B cell (primary cell): ENCODE measurements around the gene PRAME. TPM values are rescaled to one million over a fixed set of nuclear protein-coding genes. Genes with fewer than 3 reads are reported as not detected.

Experiments used
- ATAC-seq: fragments of 200-7000 bp; cut with Tn5 transposase; one replicate; pipeline ENCODE4 v1.10.0; 2021; ENCODE audit warnings: low read depth, mild to moderate bottlenecking, moderate number of reproducible peaks, moderate library complexity
- CTCF ChIA-PET: fragments of 350-600 bp; sonication (Branson Sonifier 250); formaldehyde crosslinking; loops from one replicate; lab custom pipeline; 2021; ENCODE audit warnings: antibody characterized with exemption, inconsistent platforms; lab: Charles Lee
- POLR2A ChIA-PET: fragments of 350-600 bp; sonication (Branson Sonifier 250); formaldehyde crosslinking; loops from one replicate; lab custom pipeline; 2021; ENCODE audit warnings: antibody characterized with exemption; lab: Charles Lee
- DNase-seq: peaks from one replicate; pipeline ENCODE4 v3.0.0; 2013
- H2AFZ ChIP-seq: 2 replicates; pipeline ENCODE4 v1.6.1; 2012; ENCODE audit warnings: mild to moderate bottlenecking, low read depth, low read length; ENCODE audit not compliant: insufficient read depth, poor library complexity, severe bottlenecking
- H3K27ac ChIP-seq, 2 donors: 1 replicate in 1 of 2; 2 replicates in 1 of 2; pipeline ENCODE4 v1.5.1; 2012 to 2013; ENCODE audit warnings: low read length in 2 of 2, mild to moderate bottlenecking in 2 of 2, moderate library complexity in 1 of 2
- H3K27me3 ChIP-seq, 4 experiments: fragments of 200-600 bp in 1 of 4; sonication (generic) in 1 of 4; replicated peaks in 1 of 4; 1 replicate in 2 of 4; 2 replicates in 2 of 4; pipeline versions ENCODE4 v1.6.1 to v1.7.0; 2013 to 2016; ENCODE audit warnings: low read length in 3 of 4, mild to moderate bottlenecking in 2 of 4, mixed read lengths in 1 of 4, moderate library complexity in 1 of 4; ENCODE audit not compliant: insufficient read depth in 4 of 4, control insufficient read depth in 3 of 4; ENCODE audit errors: control extremely low read depth in 1 of 4
- H3K36me3 ChIP-seq, 2 experiments: replicated peaks in 1 of 2; 1 replicate in 1 of 2; 2 replicates in 1 of 2; pipeline versions ENCODE4 v1.6.1 to v1.7.1; 2013; ENCODE audit warnings: low read length in 1 of 2; ENCODE audit not compliant: insufficient read depth in 2 of 2, control insufficient read depth in 1 of 2; ENCODE audit errors: control extremely low read depth in 1 of 2, extremely low read depth in 1 of 2
- H3K4me1 ChIP-seq, 2 donors: fragments of 200-600 bp in 1 of 2; sonication (generic) in 1 of 2; 1 replicate in 1 of 2; 2 replicates in 1 of 2; pipeline versions ENCODE4 v1.5.1 to v1.6.1; 2013 to 2017; ENCODE audit warnings: low read length in 2 of 2; ENCODE audit not compliant: control insufficient read depth in 2 of 2, insufficient read depth in 2 of 2
- H3K4me2 ChIP-seq: replicated peaks from 2 replicates; pipeline ENCODE3; 2012; ENCODE audit warnings: mild to moderate bottlenecking, low read depth, low read length; ENCODE audit not compliant: poor library complexity, severe bottlenecking
- H3K4me3 ChIP-seq, 5 experiments: fragments of 200-600 bp in 1 of 5; sonication (generic) in 1 of 5; 1 replicate in 3 of 5; 2 replicates in 2 of 5; pipeline versions ENCODE4 v1.5.1 to v1.7.0; 2011 to 2016; ENCODE audit warnings: low read length in 4 of 5, mild to moderate bottlenecking in 4 of 5, low read depth in 2 of 5, control low read depth in 1 of 5, moderate library complexity in 1 of 5; ENCODE audit not compliant: insufficient read depth in 1 of 5; ENCODE audit errors: control extremely low read depth in 1 of 5, extremely low read depth in 1 of 5
- H3K79me2 ChIP-seq: fragments of 200-600 bp; sonication (generic); one replicate; pipeline ENCODE4 v1.6.0; 2016; ENCODE audit warnings: low read length; ENCODE audit not compliant: control insufficient read depth, insufficient read depth
- H3K9ac ChIP-seq: fragments of 200-600 bp; sonication (generic); 2 replicates; pipeline ENCODE4 v1.6.1; 2017; ENCODE audit warnings: mild to moderate bottlenecking, low read length, moderate library complexity
- H3K9me3 ChIP-seq, 3 donors: one replicate each; pipeline versions ENCODE4 v1.6.1 to v1.7.1; 2013; ENCODE audit warnings: low read length in 2 of 3; ENCODE audit not compliant: control insufficient read depth in 2 of 3, insufficient read depth in 1 of 3; ENCODE audit errors: control extremely low read depth in 1 of 3
- H4K20me1 ChIP-seq: 2 replicates; pipeline ENCODE4 v1.6.0; 2012; ENCODE audit warnings: mild to moderate bottlenecking, low read length; ENCODE audit not compliant: insufficient read depth, control insufficient read depth, poor library complexity, severe bottlenecking
- H3K27ac Mint-ChIP-seq: one replicate; pipeline ENCODE4 v1.8.0; 2021; ENCODE audit warnings: mixed read lengths
- H3K27me3 Mint-ChIP-seq: one replicate; pipeline ENCODE4 v1.8.0; 2021; ENCODE audit warnings: mixed read lengths
- H3K4me1 Mint-ChIP-seq: one replicate; pipeline ENCODE4 v1.8.0; 2021; ENCODE audit warnings: mixed read lengths
- H3K4me3 Mint-ChIP-seq: one replicate; pipeline ENCODE4 v1.8.0; 2021; ENCODE audit warnings: mixed read lengths
- H3K9me3 Mint-ChIP-seq: one replicate; pipeline ENCODE4 v1.8.0; 2022; ENCODE audit warnings: mixed read lengths; ENCODE audit not compliant: insufficient read depth
- CTCF ChIP-seq: fragments of 200-600 bp; IDR thresholded peaks from one replicate; pipeline ENCODE4 v1.8.0; 2022; ENCODE audit warnings: antibody characterized with exemption, mild to moderate bottlenecking
- EZH2 ChIP-seq: IDR thresholded peaks from 2 replicates; pipeline ENCODE4 v1.6.1; 2012; ENCODE audit warnings: borderline replicate concordance, low read depth, mild to moderate bottlenecking, moderate library complexity, low read length; ENCODE audit not compliant: insufficient read depth, poor library complexity, severe bottlenecking
- WGBS: methylation state at CpG from one replicate; pipeline ENCODE4 v1.1.5; 2013; ENCODE audit warnings: missing lambda C conversion rate; ENCODE audit not compliant: insufficient coverage; 5-methylcytosine and 5-hydroxymethylcytosine counted together
- intact Hi-C: fragments of 100-400 bp; cut with micrococcal nuclease; formaldehyde crosslinking; loops from one replicate; pipeline ENCODE4 v1.10.0; 2022
- polyA plus RNA-seq: library from polyadenylated mRNA; depleted of rRNA; stranded (reverse); fragments of >200 nt; gene quantifications from 2 replicates; pipeline ENCODE4 v1.2.3, GENCODE V29; 2012
- total RNA-seq, 2 donors: library from RNA; stranded (reverse); fragments of 120-200 nt in 1 of 2; gene quantifications; 1 replicate in 1 of 2; 2 replicates in 1 of 2; pipeline versions ENCODE4 v1.2.3 to v1.2.4, GENCODE V29; 2013 to 2022

PRAME gene
- total and polyA plus RNA-seq, 2 donors (not counting 1 experiment from before 2014, with no cell fraction given): 0.63 TPM; not detected in 1

GRCh38 chr22:22547692-22548300 lies 11.3 kb downstream of the PRAME start:
- Histone ChIP-seq H3K9me3 (no peaks in the 10 kb centered on the region), H3K27me3 (no peaks in the 10 kb centered on the region), H3K4me3 (no peak overlapping the region), H4K20me1 (no peaks in the 10 kb centered on the region), H3K4me2 (peak overlapping the region; percentile 32), H3K27ac (no peak overlapping the region), H3K36me3 (no peaks in the 10 kb centered on the region), H3K9ac (no peak overlapping the region), H3K4me1 (peaks cover 0 to 12% of the 10 kb centered on the region in 2 donors), H2AFZ (no peak overlapping the region), H3K79me2 (no peaks in the 10 kb centered on the region)
- ChIA-PET CTCF (no interaction called here), POLR2A (no interaction called here)
- H3K27me3 Mint-ChIP-seq: peaks cover 2% of the 10 kb centered on the region
- no peak overlapping the region for H3K27ac Mint-ChIP-seq
- no peaks in the 10 kb centered on the region for H3K9me3 Mint-ChIP-seq
- peaks cover 10% of the 10 kb centered on the region for H3K4me1 Mint-ChIP-seq
- no peak overlapping the region for H3K4me3 Mint-ChIP-seq
- DNase-seq (no peak), ATAC-seq (no peak)
- intact Hi-C loops: loop anchor here (5.0 kb wide), 1 partner anchor 40 kb away; no protein-coding TSS in a partner anchor
- no peak for TF ChIP-seq CTCF
- no peak for TF ChIP-seq EZH2
- WGBS: 14% methylated on average over 2 of the region's 3 CpGs

GRCh38 chr22:22547226-22547625 lies 11.8 kb downstream of the PRAME start:
- Histone ChIP-seq H3K4me1 (peaks cover 0 to 12% of the 10 kb centered on the region in 2 donors), H3K4me2 (no peak overlapping the region), H2AFZ (no peak overlapping the region), H3K27ac (no peak overlapping the region), H3K9ac (no peak overlapping the region), H3K27me3 (no peaks in the 10 kb centered on the region), H3K79me2 (no peaks in the 10 kb centered on the region), H4K20me1 (no peaks in the 10 kb centered on the region), H3K9me3 (no peaks in the 10 kb centered on the region), H3K36me3 (no peaks in the 10 kb centered on the region), H3K4me3 (no peak overlapping the region)
- H3K27ac Mint-ChIP-seq: no peak overlapping the region
- no peak overlapping the region for H3K4me3 Mint-ChIP-seq
- TF ChIP-seq CTCF: no peak
- no peak for TF ChIP-seq EZH2
- intact Hi-C loops: loop anchor here (5.0 kb wide), 1 partner anchor 40 kb away; no protein-coding TSS in a partner anchor
- no peak for DNase-seq
- ATAC-seq: no peak
- H3K4me1 Mint-ChIP-seq: peaks cover 10% of the 10 kb centered on the region
- ChIA-PET POLR2A (no interaction called here), CTCF (interaction anchor here (1.0 kb wide), 1 partner anchor 30 kb away, joined by 3 read pairs; no protein-coding TSS in a partner anchor)
- no peaks in the 10 kb centered on the region for H3K9me3 Mint-ChIP-seq
- H3K27me3 Mint-ChIP-seq: peaks cover 6% of the 10 kb centered on the region
- 100% methylated on average over 1 of the region's 3 CpGs for WGBS
